Fibroblast of mammary gland (primary cell): ENCODE data around the gene ARHGAP6.

Experiments used
- DNase-seq: peaks from one replicate; pipeline ENCODE4 v3.0.0-alpha.2; 2010; ENCODE audit warnings: low read depth
- H3K4me3 ChIP-seq: 2 replicates; pipeline ENCODE4 v1.5.1; 2011; ENCODE audit warnings: low read depth, mild to moderate bottlenecking, low read length, moderate library complexity; ENCODE audit not compliant: control insufficient read depth
- TF ChIP-seq, protein P1 (sequence below): conservative IDR thresholded peaks from 2 replicates; pipeline ENCODE4 v1.5.1; 2011; ENCODE audit warnings: low read depth, low read length, inconsistent platforms; ENCODE audit not compliant: control insufficient read depth, insufficient read depth

ARHGAP6 gene

GRCh38 chrX:11197671-11198070 lies 468.0 kb downstream of the ARHGAP6 start:
- TF ChIP-seq, protein P1, sequence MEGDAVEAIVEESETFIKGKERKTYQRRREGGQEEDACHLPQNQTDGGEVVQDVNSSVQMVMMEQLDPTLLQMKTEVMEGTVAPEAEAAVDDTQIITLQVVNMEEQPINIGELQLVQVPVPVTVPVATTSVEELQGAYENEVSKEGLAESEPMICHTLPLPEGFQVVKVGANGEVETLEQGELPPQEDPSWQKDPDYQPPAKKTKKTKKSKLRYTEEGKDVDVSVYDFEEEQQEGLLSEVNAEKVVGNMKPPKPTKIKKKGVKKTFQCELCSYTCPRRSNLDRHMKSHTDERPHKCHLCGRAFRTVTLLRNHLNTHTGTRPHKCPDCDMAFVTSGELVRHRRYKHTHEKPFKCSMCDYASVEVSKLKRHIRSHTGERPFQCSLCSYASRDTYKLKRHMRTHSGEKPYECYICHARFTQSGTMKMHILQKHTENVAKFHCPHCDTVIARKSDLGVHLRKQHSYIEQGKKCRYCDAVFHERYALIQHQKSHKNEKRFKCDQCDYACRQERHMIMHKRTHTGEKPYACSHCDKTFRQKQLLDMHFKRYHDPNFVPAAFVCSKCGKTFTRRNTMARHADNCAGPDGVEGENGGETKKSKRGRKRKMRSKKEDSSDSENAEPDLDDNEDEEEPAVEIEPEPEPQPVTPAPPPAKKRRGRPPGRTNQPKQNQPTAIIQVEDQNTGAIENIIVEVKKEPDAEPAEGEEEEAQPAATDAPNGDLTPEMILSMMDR = no peak
- no peak overlapping the region for H3K4me3 ChIP-seq
- DNase-seq = no peak

DNA sequence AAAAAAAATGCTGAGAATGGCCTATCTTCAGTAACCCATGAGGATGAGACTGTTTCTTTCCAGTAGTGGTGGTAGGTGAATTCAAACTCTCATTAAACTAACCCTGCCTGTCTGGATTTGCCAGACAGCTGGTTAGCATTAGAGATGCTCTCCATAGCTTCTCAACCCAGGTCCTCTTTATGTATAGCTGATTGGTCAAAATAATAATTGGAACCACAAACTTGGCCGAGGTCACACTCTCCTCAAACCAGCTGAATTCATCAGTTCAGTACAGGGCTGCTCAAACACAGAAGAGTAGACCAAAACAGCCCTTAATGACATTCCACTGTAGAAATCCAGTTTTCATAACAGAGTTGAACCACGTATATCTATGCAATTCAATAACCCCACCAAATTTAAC lies 469.2 kb downstream of the ARHGAP6 start:
- TF ChIP-seq, protein P1 = no peak
- DNase-seq = peak; percentile 72
- H3K4me3 ChIP-seq = no peak overlapping the region

DNA sequence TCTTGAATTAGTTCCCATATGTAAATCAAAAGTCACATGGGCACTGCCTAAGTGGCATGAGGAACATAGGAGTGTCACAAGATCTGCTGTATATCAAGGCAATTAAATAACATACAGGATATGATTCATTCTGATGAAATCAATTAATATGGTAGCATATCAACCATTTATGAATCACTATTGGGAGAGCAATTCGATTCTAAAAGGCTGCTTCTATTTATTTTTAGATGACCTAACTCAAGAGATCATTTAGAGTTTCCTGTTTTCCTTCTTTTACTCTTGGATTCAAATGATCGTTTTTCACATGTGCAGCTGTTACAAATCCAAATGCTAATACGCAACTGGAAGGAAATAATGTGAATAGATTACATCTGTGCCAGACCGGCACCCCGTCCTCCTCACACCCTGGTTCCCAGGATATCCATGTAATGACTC lies 472.7 kb downstream of the ARHGAP6 start:
- no peak overlapping the region for H3K4me3 ChIP-seq
- TF ChIP-seq, protein P1 = no peak
- peak; percentile 85 for DNase-seq

DNA sequence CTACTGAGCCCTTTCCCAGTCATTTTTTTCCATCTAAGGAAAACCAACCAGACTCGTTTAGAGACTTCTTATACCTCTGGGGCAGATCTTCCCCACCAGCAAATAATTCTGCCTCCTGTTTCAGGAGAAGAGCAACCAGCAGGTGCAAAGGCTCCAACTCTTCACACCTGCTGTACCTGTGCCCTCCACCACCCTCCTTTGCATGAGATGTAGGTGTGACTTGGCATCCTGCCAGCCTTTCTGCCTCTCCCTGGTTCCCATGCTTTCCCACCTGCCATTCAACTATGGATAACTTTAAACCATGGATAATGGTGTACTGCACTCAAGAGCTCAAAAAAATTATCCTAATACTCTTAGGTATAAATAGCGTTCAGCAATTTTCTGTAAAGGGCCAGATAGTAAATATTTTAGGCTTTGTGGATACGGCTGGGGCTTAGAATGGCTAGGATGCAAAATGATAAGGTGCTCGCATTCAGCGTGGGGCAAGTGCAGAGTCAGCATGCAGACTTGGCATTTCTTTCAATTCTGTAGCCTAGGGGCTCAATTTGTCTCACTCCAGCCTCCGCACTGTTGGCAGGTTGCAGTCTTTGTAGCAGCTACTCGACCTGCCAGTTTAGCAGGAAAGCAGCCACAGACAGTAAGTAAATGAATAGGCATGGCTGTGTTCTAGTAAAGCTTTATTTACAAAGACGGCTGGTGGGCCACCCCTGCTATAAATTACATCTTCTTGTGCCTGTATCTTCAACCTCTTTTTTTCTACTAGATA lies 474.8 kb downstream of the ARHGAP6 start:
- no peak for DNase-seq
- TF ChIP-seq, protein P1 = no peak
- no peak overlapping the region for H3K4me3 ChIP-seq

DNA sequence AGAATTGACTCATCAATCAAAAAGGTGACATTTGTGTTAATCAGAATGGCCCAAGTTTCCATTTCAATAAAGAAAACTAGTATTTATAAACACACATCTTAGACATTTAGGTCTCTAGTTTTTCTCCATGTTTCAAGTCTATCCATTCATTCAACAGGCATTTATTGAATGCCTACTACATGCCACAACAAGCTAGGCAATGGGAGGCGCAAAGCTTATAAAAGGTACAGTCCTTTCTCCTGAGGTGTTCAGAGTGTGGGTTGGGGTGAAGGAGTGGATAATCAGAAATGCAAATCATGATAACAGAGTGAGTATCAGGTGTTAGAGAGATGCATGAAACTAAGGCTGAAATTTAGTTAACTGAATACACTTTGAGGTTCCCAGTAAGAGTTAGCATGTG lies 476.6 kb downstream of the ARHGAP6 start:
- H3K4me3 ChIP-seq = no peak overlapping the region
- TF ChIP-seq, protein P1 = no peak
- no peak for DNase-seq

- TF ChIP-seq, protein P1 = no peak
- peak; percentile 72 for DNase-seq
- H3K4me3 ChIP-seq = no peak overlapping the region
Measured at GRCh38 chrX:11188664-11189063, 477.1 kb downstream of the ARHGAP6 start.
